ENCODE data around the gene C6orf47.
"Not testable (repeated sequence)": the region's sequence is repeated elsewhere in the genome, so short reads cannot be mapped to it uniquely, and the experiment has no call there.

DNA sequence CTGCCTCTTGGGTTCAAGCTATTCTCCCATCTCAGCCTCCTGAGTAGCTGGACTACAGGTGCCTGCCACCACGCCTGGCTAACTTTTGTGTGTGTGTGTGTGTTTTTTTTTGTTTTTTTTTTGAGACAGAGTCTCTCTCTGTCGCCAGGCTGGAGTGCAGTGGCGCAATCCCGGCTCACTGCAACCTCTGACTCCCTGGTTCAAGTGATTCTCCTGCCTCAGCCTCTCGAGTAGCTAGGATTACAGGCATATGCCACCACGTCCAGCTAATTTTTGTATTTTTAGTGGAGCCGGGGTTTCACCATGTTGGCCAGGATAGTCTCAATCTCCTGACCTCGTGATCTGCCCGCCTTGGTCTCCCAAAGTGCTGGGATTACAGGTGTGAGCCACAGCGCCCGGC is 48.6 kb upstream of the C6orf47 start:
- not testable (repeated sequence) for TF ChIP-seq POLR2AphosphoS5, POLR2A, TAF1 (IDR thresholded peaks at IDR 0.05; ENCODE audit: low read depth, low read length)
